Neural cell (in vitro differentiated cells): ENCODE results near the gene RNU1-3. TPM values are rescaled to one million over a fixed set of nuclear protein-coding genes. Genes with fewer than 3 reads are reported as not detected.
A peak's percentile ranks its signal among the peaks of the same experiment; 100 is the strongest.

Experiments used
- H2AFZ ChIP-seq: fragments of 200-600, 300-800 bp; sonication (generic), shearing (Covaris generic); 2 replicates; pipeline ENCODE4 v1.6.0; 2014; ENCODE audit warnings: low read depth, mild to moderate bottlenecking, antibody characterized with exemption, low read length, moderate library complexity
- H3F3A ChIP-seq: fragments of 200-600 bp; shearing (Covaris generic); 2 replicates; pipeline ENCODE4 v1.6.1; 2016; ENCODE audit warnings: mild to moderate bottlenecking, moderate library complexity, mixed read lengths, antibody characterized with exemption, low read length; ENCODE audit not compliant: insufficient read depth, poor library complexity, severe bottlenecking
- H3K27ac ChIP-seq: fragments of 200-600, 300-800 bp; sonication (generic), shearing (Covaris generic); 2 replicates; pipeline ENCODE4 v1.5.1; 2014; ENCODE audit warnings: mild to moderate bottlenecking, low read length, moderate library complexity
- H3K27me3 ChIP-seq: fragments of 300-800, 200-600 bp; sonication (generic), shearing (Covaris generic); 2 replicates; pipeline ENCODE4 v1.6.0; 2014; ENCODE audit warnings: mild to moderate bottlenecking, low read depth, low read length, moderate library complexity; ENCODE audit not compliant: insufficient read depth
- H3K36me3 ChIP-seq: fragments of 300-800, 200-600 bp; sonication (generic), shearing (Covaris generic); 2 replicates; pipeline ENCODE4 v1.5.1; 2014; ENCODE audit warnings: mild to moderate bottlenecking, antibody characterized with exemption, low read length, moderate library complexity; ENCODE audit not compliant: insufficient read depth
- H3K4me2 ChIP-seq: fragments of 300-800, 200-600 bp; sonication (generic), shearing (Covaris generic); 2 replicates; pipeline ENCODE4 v1.6.0; 2014; ENCODE audit warnings: mild to moderate bottlenecking, low read length
- H3K4me3 ChIP-seq: fragments of 300-800, 200-600 bp; sonication (generic), shearing (Covaris generic); 2 replicates; pipeline ENCODE4 v1.5.1; 2014; ENCODE audit warnings: mild to moderate bottlenecking, low read length, moderate library complexity
- H3K79me2 ChIP-seq: fragments of 200-600 bp; shearing (Covaris generic); replicated peaks from 2 replicates; pipeline ENCODE4 v1.6.0; 2014; ENCODE audit warnings: mild to moderate bottlenecking, low read length, moderate library complexity; ENCODE audit not compliant: insufficient read depth
- H3K9ac ChIP-seq: fragments of 300-800, 200-600 bp; sonication (generic), shearing (Covaris generic); 2 replicates; pipeline ENCODE4 v1.6.1; 2016; ENCODE audit warnings: mild to moderate bottlenecking, low read length, mixed read lengths
- H3K9me2 ChIP-seq: fragments of 200-600 bp; shearing (Covaris generic); 2 replicates; pipeline ENCODE4 v1.6.1; 2016; ENCODE audit warnings: mild to moderate bottlenecking, low read length, mixed read lengths; ENCODE audit not compliant: insufficient read depth
- H3K9me3 ChIP-seq: fragments of 200-600, 300-800 bp; sonication (generic), shearing (Covaris generic); 2 replicates; pipeline ENCODE4 v1.6.1; 2016; ENCODE audit warnings: mild to moderate bottlenecking, mixed run types, low read length, moderate library complexity, mixed read lengths
- H4K20me1 ChIP-seq: fragments of 200-600 bp; shearing (Covaris generic); 2 replicates; pipeline ENCODE4 v1.6.1; 2016; ENCODE audit warnings: mild to moderate bottlenecking, mixed run types; ENCODE audit not compliant: insufficient read depth
- CTCF ChIP-seq: fragments of 450-650 bp; IDR thresholded peaks from 2 replicates; pipeline ENCODE4 v1.5.1; 2014; ENCODE audit warnings: antibody characterized with exemption, mild to moderate bottlenecking, moderate library complexity; ENCODE audit not compliant: poor library complexity, severe bottlenecking
- EP300 ChIP-seq: fragments of 450-650 bp; conservative IDR thresholded peaks from 2 replicates; pipeline ENCODE4 v1.6.1; 2014; ENCODE audit warnings: antibody characterized with exemption, mild to moderate bottlenecking, moderate library complexity; ENCODE audit not compliant: poor library complexity, severe bottlenecking
- EZH2 ChIP-seq: fragments of 200-600, 300-800 bp; shearing (Covaris generic), sonication (generic); IDR thresholded peaks from 2 replicates; pipeline ENCODE4 v1.6.1; 2014; ENCODE audit warnings: antibody characterized with exemption, low read length, borderline replicate concordance, mild to moderate bottlenecking; ENCODE audit not compliant: insufficient read depth, poor library complexity, severe bottlenecking
- MXI1 ChIP-seq: fragments of 450-650 bp; conservative IDR thresholded peaks from 2 replicates; pipeline ENCODE4 v1.6.1; 2014; ENCODE audit warnings: antibody characterized with exemption, mild to moderate bottlenecking; ENCODE audit not compliant: poor library complexity, severe bottlenecking
- POLR2AphosphoS5 ChIP-seq: IDR thresholded peaks from 2 replicates; pipeline ENCODE4 v1.6.1; 2012
- RAD21 ChIP-seq: fragments of 450-650 bp; conservative IDR thresholded peaks from 2 replicates; pipeline ENCODE4 v1.6.1; 2014; ENCODE audit warnings: antibody characterized with exemption, mild to moderate bottlenecking, moderate library complexity
- SMC3 ChIP-seq: fragments of 450-650 bp; conservative IDR thresholded peaks from 2 replicates; pipeline ENCODE4 v1.6.1; 2014; ENCODE audit warnings: antibody characterized with exemption, mild to moderate bottlenecking, moderate library complexity; ENCODE audit not compliant: poor library complexity
- TAF1 ChIP-seq: IDR thresholded peaks from 2 replicates; pipeline ENCODE4 v1.6.1; 2012; ENCODE audit warnings: low read depth
- polyA plus RNA-seq: library from polyadenylated mRNA; depleted of rRNA; stranded (reverse); fragments of >200 nt; gene quantifications from 2 replicates; pipeline ENCODE4 v1.2.3, GENCODE V29; 2014
- TF ChIP-seq, protein P1 (sequence below): IDR thresholded peaks from 2 replicates; pipeline ENCODE4 v1.6.1; 2012; ENCODE audit warnings: borderline replicate concordance

Gene RNU1-3
- polyA plus RNA-seq, 1 donor from 2014 or later, result not detected

- H4K20me1 ChIP-seq, result no peaks in the 10 kb centered on the region
- peak overlapping the region; percentile 8 for H3K4me3 ChIP-seq
- no peaks in the 10 kb centered on the region for H3F3A ChIP-seq
- no peak overlapping the region for H2AFZ ChIP-seq
- H3K27ac ChIP-seq, result no peak overlapping the region
- no peaks in the 10 kb centered on the region for H3K36me3 ChIP-seq
- no peaks in the 10 kb centered on the region for H3K79me2 ChIP-seq
- H3K27me3 ChIP-seq, result no peaks in the 10 kb centered on the region
- no peaks in the 10 kb centered on the region for H3K9me3 ChIP-seq
- TF ChIP-seq POLR2AphosphoS5 (no peak), SMC3 (no peak), RAD21 (no peak), TAF1 (no peak), EP300 (no peak), CTCF (no peak), MXI1 (no peak), EZH2 (no peak)
- TF ChIP-seq, protein P1, sequence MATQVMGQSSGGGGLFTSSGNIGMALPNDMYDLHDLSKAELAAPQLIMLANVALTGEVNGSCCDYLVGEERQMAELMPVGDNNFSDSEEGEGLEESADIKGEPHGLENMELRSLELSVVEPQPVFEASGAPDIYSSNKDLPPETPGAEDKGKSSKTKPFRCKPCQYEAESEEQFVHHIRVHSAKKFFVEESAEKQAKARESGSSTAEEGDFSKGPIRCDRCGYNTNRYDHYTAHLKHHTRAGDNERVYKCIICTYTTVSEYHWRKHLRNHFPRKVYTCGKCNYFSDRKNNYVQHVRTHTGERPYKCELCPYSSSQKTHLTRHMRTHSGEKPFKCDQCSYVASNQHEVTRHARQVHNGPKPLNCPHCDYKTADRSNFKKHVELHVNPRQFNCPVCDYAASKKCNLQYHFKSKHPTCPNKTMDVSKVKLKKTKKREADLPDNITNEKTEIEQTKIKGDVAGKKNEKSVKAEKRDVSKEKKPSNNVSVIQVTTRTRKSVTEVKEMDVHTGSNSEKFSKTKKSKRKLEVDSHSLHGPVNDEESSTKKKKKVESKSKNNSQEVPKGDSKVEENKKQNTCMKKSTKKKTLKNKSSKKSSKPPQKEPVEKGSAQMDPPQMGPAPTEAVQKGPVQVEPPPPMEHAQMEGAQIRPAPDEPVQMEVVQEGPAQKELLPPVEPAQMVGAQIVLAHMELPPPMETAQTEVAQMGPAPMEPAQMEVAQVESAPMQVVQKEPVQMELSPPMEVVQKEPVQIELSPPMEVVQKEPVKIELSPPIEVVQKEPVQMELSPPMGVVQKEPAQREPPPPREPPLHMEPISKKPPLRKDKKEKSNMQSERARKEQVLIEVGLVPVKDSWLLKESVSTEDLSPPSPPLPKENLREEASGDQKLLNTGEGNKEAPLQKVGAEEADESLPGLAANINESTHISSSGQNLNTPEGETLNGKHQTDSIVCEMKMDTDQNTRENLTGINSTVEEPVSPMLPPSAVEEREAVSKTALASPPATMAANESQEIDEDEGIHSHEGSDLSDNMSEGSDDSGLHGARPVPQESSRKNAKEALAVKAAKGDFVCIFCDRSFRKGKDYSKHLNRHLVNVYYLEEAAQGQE, result no peak
- no peak overlapping the region for H3K4me2 ChIP-seq
- peak overlapping the region; percentile 1 for H3K9ac ChIP-seq
- no peaks in the 10 kb centered on the region for H3K9me2 ChIP-seq
Observed at GRCh38 chr1:16617778-16618580, 48.8 kb downstream of the RNU1-3 start.

DNA sequence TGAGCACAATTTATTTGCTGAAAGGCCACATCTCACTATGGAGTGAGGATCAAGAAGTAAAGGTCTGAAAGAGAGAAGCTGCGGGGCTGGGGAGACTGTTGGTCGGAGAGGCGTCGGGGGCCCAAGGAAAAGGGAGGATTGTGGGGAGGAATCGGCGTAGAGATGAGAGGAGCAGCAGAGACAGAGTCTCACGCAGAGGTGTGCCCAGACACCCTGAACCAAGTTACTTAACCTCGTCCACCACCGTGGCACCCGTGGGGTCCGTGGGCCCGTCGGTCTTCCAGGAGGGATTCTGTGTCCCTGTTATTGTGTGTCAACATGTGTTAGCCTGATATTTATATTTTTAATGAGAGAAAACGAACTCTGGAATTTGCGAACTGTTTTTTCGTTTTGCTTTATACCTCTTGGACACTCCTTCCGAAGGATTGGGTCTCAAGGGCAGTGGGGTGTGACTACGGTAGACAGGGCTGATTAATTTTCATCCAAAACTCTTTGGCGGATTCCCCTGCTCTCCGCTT lies 49.6 kb downstream of the RNU1-3 start:
- Histone ChIP-seq H3K4me3 (no peak overlapping the region), H3K4me2 (no peak overlapping the region), H3K9me2 (no peaks in the 10 kb centered on the region), H4K20me1 (no peaks in the 10 kb centered on the region), H3K9ac (no peak overlapping the region), H3F3A (no peaks in the 10 kb centered on the region), H3K27me3 (no peaks in the 10 kb centered on the region), H2AFZ (no peak overlapping the region), H3K36me3 (no peaks in the 10 kb centered on the region), H3K27ac (no peak overlapping the region), H3K9me3 (no peaks in the 10 kb centered on the region), H3K79me2 (peaks cover 7% of the 10 kb centered on the region)
- TF ChIP-seq SMC3 (no peak), TAF1 (no peak), CTCF (no peak), POLR2AphosphoS5 (peak; percentile 9), EZH2 (no peak), RAD21 (no peak)
- TF ChIP-seq, protein P1, result no peak
